IPS-NIHi7 (cell line): Measurements from ENCODE around the gene CARD14.
"Not testable (repeated sequence)": the region's sequence is repeated elsewhere in the genome, so short reads cannot be mapped to it uniquely, and the experiment has no call there.

ENCODE experiments used
- DNase-seq: peaks from one replicate; pipeline ENCODE4 v3.0.0; 2012; ENCODE audit warnings: mixed read lengths; ENCODE audit errors: extremely low spot score

The CARD14 gene

GRCh38 chr17:80223838-80224497 lies 54.1 kb downstream of the CARD14 start:
- DNase-seq = no peak

GRCh38 chr17:80224683-80225082 lies 54.9 kb downstream of the CARD14 start:
- no peak for DNase-seq

GRCh38 chr17:80225230-80225629 lies 55.4 kb downstream of the CARD14 start:
- DNase-seq = peak; percentile 58

GRCh38 chr17:80227156-80227555 lies 57.3 kb downstream of the CARD14 start:
- no peak for DNase-seq

GRCh38 chr17:80227666-80228065 lies 57.8 kb downstream of the CARD14 start:
- DNase-seq = no peak

GRCh38 chr17:80228477-80228876 lies 58.6 kb downstream of the CARD14 start:
- DNase-seq = no peak

GRCh38 chr17:80229011-80229410 lies 59.2 kb downstream of the CARD14 start:
- DNase-seq = no peak

GRCh38 chr17:80232438-80232837 lies 62.6 kb downstream of the CARD14 start:
- no peak for DNase-seq

GRCh38 chr17:80233202-80233601 lies 63.4 kb downstream of the CARD14 start:
- DNase-seq = no peak

- no peak for DNase-seq
Observed at GRCh38 chr17:80236911-80237310, 67.1 kb downstream of the CARD14 start.

- no peak for DNase-seq
Observed at GRCh38 chr17:80237386-80237785, 67.6 kb downstream of the CARD14 start.

GRCh38 chr17:80242505-80242904 lies 72.7 kb downstream of the CARD14 start:
- DNase-seq = peak; percentile 4

GRCh38 chr17:80243526-80244433 lies 74.0 kb downstream of the CARD14 start:
- peak; percentile 6 for DNase-seq

GRCh38 chr17:80244448-80244847 lies 74.6 kb downstream of the CARD14 start:
- DNase-seq = not testable (repeated sequence)

GRCh38 chr17:80244871-80245509 lies 75.2 kb downstream of the CARD14 start:
- DNase-seq = no peak

- DNase-seq = no peak
Observed at GRCh38 chr17:80245566-80246265, 75.9 kb downstream of the CARD14 start.

- no peak for DNase-seq
Observed at GRCh38 chr17:80246266-80246681, 76.4 kb downstream of the CARD14 start.

GRCh38 chr17:80246726-80247125 lies 76.9 kb downstream of the CARD14 start:
- DNase-seq = no peak

- DNase-seq = no peak
Observed at GRCh38 chr17:80247561-80247960, 77.7 kb downstream of the CARD14 start.

GRCh38 chr17:80248001-80248893 lies 78.4 kb downstream of the CARD14 start:
- peak; percentile 5 for DNase-seq
